SW 1271 (cell line): ENCODE measurements around the gene SNCAIP.
"Not testable (repeated sequence)": the region's sequence is repeated elsewhere in the genome, so short reads cannot be mapped to it uniquely, and the experiment has no call there.

Source experiments
- DNase-seq, 2 experiments: peaks; one replicate each; lab custom pipeline; 2025; lab: John Stamatoyannopoulos, UW

Gene SNCAIP

GRCh38 chr5:122362361-122362760 lies 50.3 kb downstream of the SNCAIP start:
- DNase-seq = no peak

GRCh38 chr5:122363623-122364022 lies 51.6 kb downstream of the SNCAIP start:
- DNase-seq = no peak

GRCh38 chr5:122366501-122366900 lies 54.5 kb downstream of the SNCAIP start:
- no peak for DNase-seq

DNA sequence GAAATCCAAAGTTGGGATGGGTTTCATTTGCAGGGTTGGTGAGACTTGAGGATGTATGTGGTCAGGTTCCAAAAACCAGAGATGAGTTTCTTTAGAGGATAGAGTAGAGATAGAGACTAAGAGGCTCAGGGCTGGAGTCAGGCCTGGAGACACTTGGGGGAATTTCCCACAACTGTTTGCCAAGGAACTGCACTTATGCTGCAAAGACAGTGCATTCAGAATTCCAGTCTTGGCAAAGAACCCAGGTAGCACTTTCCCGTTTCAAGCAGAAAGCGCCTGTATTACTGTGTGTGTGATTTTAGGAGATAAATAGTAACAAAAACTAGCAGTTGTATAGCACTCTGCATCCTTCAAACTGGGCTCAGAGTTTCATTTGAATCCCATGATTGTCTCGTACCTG lies 55.4 kb downstream of the SNCAIP start:
- DNase-seq = no peak

- no peak for DNase-seq
These were observed 56.6 kb downstream of the SNCAIP start for GRCh38 chr5:122368510-122369251.

DNA sequence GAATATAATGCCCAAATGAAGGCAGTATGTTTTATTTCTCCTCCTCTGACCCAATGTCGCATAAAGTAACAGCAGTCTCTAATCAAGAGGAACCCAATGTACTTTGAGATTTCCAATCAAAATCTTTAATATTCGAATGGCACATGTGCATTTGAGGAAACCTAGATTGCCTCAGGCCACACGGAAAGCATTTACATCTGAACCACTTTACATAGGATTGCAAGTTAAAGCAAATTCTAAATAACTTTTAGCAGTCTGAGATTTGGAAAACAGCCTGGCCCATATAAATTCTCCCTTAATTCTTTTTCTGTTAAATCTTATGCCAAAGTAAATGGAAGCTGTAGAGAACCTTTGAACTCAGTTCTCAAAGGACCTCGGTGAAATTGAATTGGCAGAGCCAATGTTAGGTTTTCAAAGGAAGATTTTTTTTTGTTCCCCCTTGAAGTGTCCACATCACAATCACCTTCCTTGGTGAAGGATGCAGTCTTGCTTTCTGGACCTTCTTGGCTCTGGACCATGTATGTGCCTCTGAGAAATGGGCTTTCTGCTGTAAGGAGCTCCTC lies 57.3 kb downstream of the SNCAIP start:
- no peak for DNase-seq

GRCh38 chr5:122371511-122372151 lies 59.6 kb downstream of the SNCAIP start:
- no peak for DNase-seq

DNA sequence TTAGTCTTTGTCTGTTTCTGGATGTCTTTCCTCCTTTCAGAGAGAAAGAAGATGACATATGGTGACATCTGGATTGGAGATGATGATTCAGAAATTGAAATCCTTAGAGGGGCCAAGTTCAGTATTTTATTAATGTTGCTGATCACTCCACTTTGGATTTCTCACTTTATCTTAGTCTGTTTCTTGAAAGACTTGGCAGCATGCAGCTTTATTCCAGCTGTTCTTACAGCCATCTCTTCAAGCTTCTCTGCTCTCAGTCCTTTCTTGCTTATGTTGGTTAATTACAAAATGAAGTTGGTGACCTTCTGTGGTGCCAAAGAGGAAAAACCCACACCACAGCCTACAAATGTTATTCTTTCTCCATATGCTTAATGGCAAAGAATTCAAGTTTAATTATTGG lies 62.1 kb downstream of the SNCAIP start:
- no peak for DNase-seq

- no peak for DNase-seq
These were observed 63.8 kb downstream of the SNCAIP start for GRCh38 chr5:122375801-122376200.

DNA sequence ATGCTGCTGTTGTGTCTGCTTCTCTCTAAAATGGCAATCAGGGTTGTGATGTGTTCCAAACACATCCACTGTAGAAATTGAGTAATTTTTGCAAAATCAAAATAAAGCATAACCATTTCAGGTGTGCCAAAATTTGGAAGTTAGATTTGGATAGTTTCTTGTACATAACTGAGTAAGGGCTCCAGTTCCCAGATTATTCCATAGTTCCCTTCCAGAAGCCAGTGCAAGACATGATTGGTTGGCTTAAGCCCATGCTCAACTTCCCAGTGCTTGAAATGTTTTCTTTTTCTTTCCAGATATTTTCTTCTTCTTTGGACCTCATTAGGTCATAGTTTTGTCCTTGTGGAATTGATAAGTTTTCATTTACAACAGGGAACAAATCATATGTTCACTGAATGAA lies 64.2 kb downstream of the SNCAIP start:
- no peak for DNase-seq

DNA sequence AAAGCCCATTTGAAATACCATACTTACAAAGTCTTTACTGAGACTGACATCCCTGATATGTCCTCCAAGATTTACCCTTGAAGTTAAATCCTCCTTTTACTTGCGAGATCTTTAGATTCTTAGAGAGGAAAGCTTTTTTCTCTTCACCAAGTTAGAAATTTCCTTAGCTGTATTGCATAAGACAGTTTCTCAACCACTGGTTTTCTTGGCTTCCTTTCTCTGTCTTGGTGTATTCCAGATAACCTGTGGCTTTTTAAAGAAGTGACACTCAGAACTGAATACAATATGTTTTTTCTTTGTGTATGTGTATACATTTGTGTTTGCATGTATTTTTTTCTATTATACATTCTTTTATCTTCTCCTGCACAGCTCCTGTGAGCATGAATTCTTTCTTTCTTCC lies 65.0 kb downstream of the SNCAIP start:
- DNase-seq = no peak

GRCh38 chr5:122382938-122383337 lies 70.9 kb downstream of the SNCAIP start:
- not testable (repeated sequence) for DNase-seq

DNA sequence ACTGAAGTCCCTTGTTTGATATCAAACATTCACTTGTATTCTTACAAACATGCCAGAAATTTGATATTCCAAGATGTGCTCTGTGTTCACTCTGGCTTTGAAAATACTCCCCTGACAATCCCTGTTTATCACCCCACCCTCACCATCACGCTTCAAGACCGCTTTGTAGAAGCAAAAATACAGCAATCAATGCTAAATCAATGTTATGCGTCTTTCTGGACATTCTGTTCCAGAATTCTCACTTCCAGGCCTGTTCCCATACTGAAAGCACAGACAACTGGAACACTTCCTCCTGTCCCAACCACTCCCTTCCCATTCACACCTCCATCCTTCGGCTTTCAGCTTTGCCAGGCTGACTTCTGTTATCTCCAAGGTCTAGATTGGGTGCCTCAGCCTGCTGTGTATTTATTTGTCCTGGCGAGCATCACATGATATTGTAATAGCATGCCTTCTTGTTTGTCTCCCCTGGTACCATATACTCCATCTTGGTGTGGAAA lies 72.8 kb downstream of the SNCAIP start:
- no peak for DNase-seq

DNA sequence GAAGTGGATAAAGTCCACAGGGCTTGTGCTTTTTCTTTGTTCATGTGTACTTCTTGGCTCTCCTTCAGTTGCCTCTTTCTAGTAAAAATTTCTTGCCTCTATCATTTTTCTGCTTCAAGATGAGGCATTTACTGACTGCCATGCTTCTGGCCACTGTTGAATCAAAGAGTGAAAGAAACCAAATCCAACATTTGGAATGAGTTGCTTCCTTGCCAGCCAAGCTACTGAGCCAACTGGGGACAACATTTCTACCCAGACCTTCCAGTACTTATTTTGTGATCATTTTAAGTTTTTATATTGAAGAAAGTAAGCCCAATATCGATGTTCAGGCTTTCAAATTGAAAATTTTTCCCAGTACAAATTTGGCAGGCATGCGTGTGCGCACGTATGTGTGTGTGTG lies 73.2 kb downstream of the SNCAIP start:
- no peak for DNase-seq

DNA sequence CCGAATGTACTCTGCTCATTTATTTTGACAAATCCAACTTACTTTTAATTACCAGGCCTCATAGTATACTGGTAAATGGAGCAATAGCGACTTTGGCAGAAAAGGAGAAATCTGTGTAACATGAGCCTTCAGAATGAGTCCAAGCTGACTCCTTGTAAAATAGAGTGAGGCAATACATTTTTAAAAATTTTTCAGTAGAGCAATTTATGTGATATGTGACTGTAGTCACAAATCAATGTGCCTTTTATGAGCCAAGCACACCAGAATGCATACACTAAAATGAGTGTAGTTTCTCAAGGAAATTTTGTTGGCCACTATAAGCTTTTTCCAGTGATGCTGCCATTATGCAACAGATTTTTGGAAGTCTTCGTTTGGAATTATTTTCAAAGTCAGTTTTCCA lies 73.8 kb downstream of the SNCAIP start:
- no peak for DNase-seq

DNA sequence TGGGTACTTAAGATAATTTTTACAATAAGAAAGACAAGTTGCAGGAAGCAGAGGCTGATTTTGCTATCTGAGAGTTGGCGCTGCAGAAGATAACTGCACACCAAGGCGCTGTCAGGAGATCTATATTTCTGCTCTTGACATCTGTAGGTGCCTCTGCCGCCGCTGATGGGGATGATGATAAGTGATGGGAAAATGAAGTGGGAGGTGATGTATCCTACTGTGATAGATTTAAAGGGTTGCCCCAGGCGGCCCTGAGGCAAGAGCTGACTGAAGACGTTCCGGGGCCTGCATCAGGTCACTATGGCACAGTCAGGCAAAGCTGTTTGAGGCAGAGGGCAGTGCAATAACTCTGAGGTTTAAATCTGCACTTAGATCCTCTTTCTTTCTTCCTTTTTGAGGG lies 78.1 kb downstream of the SNCAIP start:
- DNase-seq = no peak

- no peak for DNase-seq
These were observed 78.7 kb downstream of the SNCAIP start for GRCh38 chr5:122390694-122391093.

GRCh38 chr5:122391621-122392020 lies 79.6 kb downstream of the SNCAIP start:
- no peak for DNase-seq

DNA sequence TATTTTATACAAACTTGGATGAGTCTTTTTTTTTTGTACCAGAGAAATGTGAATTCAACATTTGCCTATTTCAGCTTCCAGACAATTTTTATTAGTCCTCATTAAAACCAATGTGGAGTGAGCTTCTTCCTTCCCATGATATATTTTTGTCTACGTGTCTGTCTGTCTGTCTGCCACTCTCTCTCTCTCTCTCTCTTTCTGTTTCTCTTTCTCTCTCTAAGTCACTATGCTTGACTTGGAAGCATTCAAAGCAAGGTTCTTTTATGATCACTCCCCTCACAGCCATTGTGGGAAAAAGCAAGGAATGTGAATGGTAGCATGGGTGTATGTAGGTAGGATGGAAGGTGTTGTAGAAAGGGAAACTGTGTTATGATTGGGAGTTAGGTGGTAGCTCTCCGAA lies 80.2 kb downstream of the SNCAIP start:
- no peak for DNase-seq

GRCh38 chr5:122392824-122393223 lies 80.8 kb downstream of the SNCAIP start:
- DNase-seq = no peak

DNA sequence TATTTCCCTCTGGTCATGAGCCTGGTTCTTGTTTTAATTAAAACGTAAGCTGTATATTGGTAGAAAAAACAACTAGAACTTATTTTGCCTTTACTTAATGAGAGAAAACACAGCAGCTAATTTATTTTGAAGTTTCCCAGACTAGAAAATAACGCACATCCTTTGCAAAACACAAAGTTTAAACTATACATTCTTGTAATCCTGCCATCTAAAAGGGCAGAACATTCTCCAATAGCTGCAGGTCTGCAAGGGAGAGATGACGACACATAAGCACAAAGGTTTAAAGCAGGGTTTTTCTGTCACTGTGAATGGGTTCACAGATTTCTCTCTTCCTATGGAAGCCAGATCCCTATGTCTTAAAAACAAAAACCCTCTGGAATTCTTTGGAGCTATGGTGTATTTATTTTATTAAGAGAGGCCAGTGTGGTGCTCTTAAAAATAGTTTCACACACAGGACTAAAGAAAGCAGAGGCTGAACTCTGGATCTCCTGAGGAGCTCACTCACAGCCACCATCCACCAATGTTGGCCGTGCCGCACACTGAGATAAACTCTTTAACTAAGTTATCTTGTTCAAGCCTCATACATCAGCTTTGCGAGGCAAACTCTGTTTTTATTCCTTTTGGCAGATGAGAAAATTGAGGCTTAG lies 82.4 kb downstream of the SNCAIP start:
- no peak for DNase-seq

DNA sequence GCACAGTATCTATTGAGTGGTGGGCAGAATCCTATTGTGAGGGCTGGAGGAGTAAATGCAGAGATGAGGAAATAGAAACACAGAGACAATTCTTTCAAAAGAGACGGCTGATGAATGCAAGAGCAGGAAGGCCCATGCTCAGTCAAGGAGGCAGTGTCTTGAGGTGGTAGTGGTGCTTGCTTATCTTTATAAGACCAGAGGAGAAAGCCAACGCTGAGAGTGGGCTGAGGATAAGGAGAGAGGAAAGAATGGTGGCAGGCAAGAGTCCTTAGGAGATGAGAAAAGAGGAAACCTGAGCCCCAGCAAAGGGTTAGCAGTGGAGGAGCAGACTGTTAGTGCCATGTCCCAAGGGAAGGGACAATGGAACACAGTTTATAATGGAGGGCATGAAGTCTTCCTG lies 86.0 kb downstream of the SNCAIP start:
- no peak for DNase-seq

GRCh38 chr5:122400341-122400740 lies 88.3 kb downstream of the SNCAIP start:
- no peak for DNase-seq
